ENCODE data around the gene NAT8L.

NAT8L gene

GRCh38 chr4:2096073-2096609 lies 37.0 kb downstream of the NAT8L start:
- DNase-seq = no peak

GRCh38 chr4:2101346-2102044 lies 42.4 kb downstream of the NAT8L start:
- no peak for DNase-seq

- no peak for DNase-seq
Measured at GRCh38 chr4:2102045-2102883, 43.1 kb downstream of the NAT8L start.

GRCh38 chr4:2103127-2103842 lies 44.2 kb downstream of the NAT8L start:
- DNase-seq = no peak

- DNase-seq = no peak
Measured at GRCh38 chr4:2103843-2104547, 44.9 kb downstream of the NAT8L start.

DNA sequence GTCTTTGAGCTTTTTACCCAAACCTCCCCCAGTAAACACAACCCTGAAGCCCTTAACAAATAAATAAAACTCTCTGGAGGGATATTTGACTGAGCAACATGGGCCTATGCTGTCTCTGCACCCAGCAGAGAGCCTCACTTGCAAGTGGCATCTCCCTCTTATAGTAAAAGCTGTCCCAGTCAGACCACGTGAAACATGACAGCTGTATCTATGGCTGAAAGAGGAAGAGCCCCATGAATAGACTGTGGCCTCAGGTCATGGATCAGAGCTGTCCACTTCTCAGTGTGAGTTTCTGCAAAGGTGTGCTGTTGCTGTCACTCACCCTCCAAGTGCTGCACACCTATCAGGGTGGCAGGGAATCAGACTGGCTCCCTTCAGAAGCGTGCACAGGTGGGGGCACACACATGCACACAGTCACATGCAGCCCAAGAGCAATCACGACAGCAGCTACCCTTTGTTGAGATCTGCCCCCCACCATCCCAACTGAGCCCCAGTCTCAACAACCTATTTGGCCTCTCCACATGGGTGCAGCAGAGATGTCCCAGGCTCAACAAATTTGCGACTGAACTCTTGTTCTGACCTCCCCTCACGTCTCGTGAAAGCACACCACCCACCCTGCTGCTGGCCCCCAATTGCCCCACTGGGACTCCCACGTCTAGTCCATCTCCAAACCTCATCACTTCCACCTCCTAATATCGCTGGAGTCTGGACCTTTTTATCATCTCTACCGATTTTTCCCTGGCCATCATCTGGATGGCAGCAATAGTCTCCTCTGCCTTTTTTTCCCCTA lies 45.6 kb downstream of the NAT8L start:
- DNase-seq = no peak

DNA sequence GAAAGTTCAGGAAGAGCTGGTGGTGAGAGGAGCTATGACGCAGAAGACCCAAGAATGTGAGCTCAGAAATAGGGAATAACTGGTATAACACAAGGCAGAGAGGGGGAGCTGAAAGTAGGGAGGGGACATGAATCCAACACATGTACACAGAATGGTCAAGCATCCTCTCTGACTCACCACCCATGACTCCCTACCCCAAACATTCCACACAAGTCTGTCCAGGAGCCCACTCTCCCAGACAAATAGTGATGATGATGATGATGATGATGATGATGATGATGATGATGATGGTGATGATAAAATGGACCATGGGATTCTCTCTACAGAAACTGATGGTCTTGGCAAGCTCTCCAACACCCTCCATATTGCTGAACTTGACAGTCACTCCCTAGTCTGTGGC lies 46.4 kb downstream of the NAT8L start:
- no peak for DNase-seq

- DNase-seq = no peak
Measured at GRCh38 chr4:2116687-2117400, 57.7 kb downstream of the NAT8L start.
